Spleen (tissue), 7 donors: ENCODE measurements around the gene KRTAP2-4.

Source experiments
- CTCF ChIP-seq, 11 experiments: fragments of 200-600 bp in 7 of 11; fragments of 450-650 bp in 4 of 11; sonication (generic) in 4 of 11; IDR thresholded peaks in 8 of 11; conservative IDR thresholded peaks in 3 of 11; 1 replicate in 7 of 11; 2 replicates in 4 of 11; pipeline versions ENCODE4 v1.4.0 to v1.8.0; 2016 to 2021; ENCODE audit warnings: antibody characterized with exemption in 11 of 11, inconsistent platforms in 4 of 11, mild to moderate bottlenecking in 1 of 11
- POLR2A ChIP-seq, 3 donors: fragments of 450-650 bp; IDR thresholded peaks; one replicate each; pipeline ENCODE4 v1.5.1; 2017; ENCODE audit warnings: antibody characterized with exemption in 3 of 3, mild to moderate bottlenecking in 1 of 3
- POLR2AphosphoS5 ChIP-seq, 3 donors: sonication (generic); formaldehyde crosslinking; IDR thresholded peaks; one replicate each; pipeline ENCODE4 v1.5.1; 2017; ENCODE audit warnings: antibody characterized with exemption in 3 of 3
- donor health status: DM: no; HTN: no; CAD: no; lungs with moderate emphysema.
- donor health status: DM: no; HTN: no; CAD: no.
- donor health status: DM: no; HTN: no; CAD: no.

- TF ChIP-seq CTCF (IDR thresholded peaks at IDR 0.05 in 8 of 11, conservative IDR thresholded peaks at IDR 0.05 in 3 of 11) (no peak), POLR2AphosphoS5 (IDR thresholded peaks at IDR 0.05) (no peak), POLR2A (IDR thresholded peaks at IDR 0.05) (no peak)
These were observed 46.3 kb downstream of the KRTAP2-4 start for GRCh38 chr17:41019415-41019814.
